CD4-positive, alpha-beta T cell (primary cell): ENCODE measurements around the gene SCAI. TPM values are rescaled to one million over a fixed set of nuclear protein-coding genes. Genes with fewer than 3 reads are reported as not detected.

ENCODE experiments used
- ATAC-seq: fragments of 200-7000 bp; cut with Tn5 transposase; one replicate; pipeline ENCODE4 v1.10.0; 2022; ENCODE audit warnings: mild to moderate bottlenecking; ENCODE audit not compliant: poor library complexity
- CTCF ChIA-PET: fragments of 350-600 bp; sonication (Branson Sonifier 250); formaldehyde crosslinking; loops from one replicate; lab custom pipeline; 2021; ENCODE audit warnings: antibody characterized with exemption, inconsistent platforms; lab: Charles Lee
- POLR2A ChIA-PET: fragments of 350-600 bp; sonication (Branson Sonifier 250); formaldehyde crosslinking; loops from one replicate; lab custom pipeline; 2021; ENCODE audit warnings: antibody characterized with exemption, inconsistent platforms; lab: Charles Lee
- DNase-seq, 14 experiments: peaks; one replicate each; pipeline ENCODE4 v3.0.0-alpha.2; 2013 to 2020; ENCODE audit warnings: mixed read lengths in 2 of 14
- H3K27ac ChIP-seq, 2 donors: one replicate each; pipeline versions ENCODE4 v1.5.1 to v1.7.0; 2013; ENCODE audit warnings: low read length in 2 of 2, low read depth in 1 of 2, mild to moderate bottlenecking in 1 of 2
- H3K27me3 ChIP-seq, 2 experiments: 1 replicate in 1 of 2; 2 replicates in 1 of 2; pipeline versions ENCODE4 v1.6.1 to v1.7.0; 2013; ENCODE audit warnings: low read length in 2 of 2, control low read depth in 1 of 2, mild to moderate bottlenecking in 1 of 2, moderate library complexity in 1 of 2; ENCODE audit not compliant: insufficient read depth in 2 of 2, control insufficient read depth in 1 of 2
- H3K36me3 ChIP-seq: one replicate; pipeline ENCODE4 v1.6.1; 2013; ENCODE audit warnings: low read length, control low read depth; ENCODE audit not compliant: insufficient read depth
- H3K4me1 ChIP-seq: one replicate; pipeline ENCODE4 v1.6.1; 2013; ENCODE audit warnings: low read length, control low read depth; ENCODE audit not compliant: insufficient read depth
- H3K4me3 ChIP-seq: one replicate; pipeline ENCODE4 v1.5.1; 2013; ENCODE audit warnings: mild to moderate bottlenecking, low read length, moderate library complexity
- H3K9me3 ChIP-seq, 2 experiments: 1 replicate in 1 of 2; 2 replicates in 1 of 2; pipeline versions ENCODE4 v1.6.1 to v1.7.0; 2013; ENCODE audit warnings: low read length in 2 of 2, mild to moderate bottlenecking in 2 of 2, control low read depth in 1 of 2, moderate library complexity in 1 of 2; ENCODE audit not compliant: control insufficient read depth in 1 of 2, insufficient read depth in 1 of 2
- H3K27ac Mint-ChIP-seq: one replicate; pipeline ENCODE4 v1.8.0; 2020; ENCODE audit warnings: mixed read lengths
- H3K27me3 Mint-ChIP-seq: one replicate; pipeline ENCODE4 v1.8.0; 2021; ENCODE audit warnings: mixed read lengths
- H3K36me3 Mint-ChIP-seq: one replicate; pipeline ENCODE4 v1.8.0; 2021; ENCODE audit warnings: low read depth, mixed read lengths
- H3K4me1 Mint-ChIP-seq: one replicate; pipeline ENCODE4 v1.8.0; 2021; ENCODE audit warnings: low read depth, mixed read lengths
- H3K4me3 Mint-ChIP-seq: one replicate; pipeline ENCODE4 v1.8.0; 2020; ENCODE audit warnings: mild to moderate bottlenecking, mixed read lengths
- H3K9me3 Mint-ChIP-seq: one replicate; pipeline ENCODE4 v1.8.0; 2020; ENCODE audit warnings: mixed read lengths
- intact Hi-C, 2 experiments: fragments of 100-400 bp; cut with DNase I in 1 of 2; cut with micrococcal nuclease in 1 of 2; formaldehyde crosslinking; loops; one replicate each; pipeline versions ENCODE4 v1.15.1 to v1.9.0; 2023 to 2025; cut with DNase I, micrococcal nuclease
- total RNA-seq, 174 experiments: library from RNA in 2 of 174; stranded (reverse) in 2 of 174; gene quantifications; one replicate each; pipeline ENCODE4 v1.2.3 and lab custom pipeline; 2021 to 2026
- TF ChIP-seq, protein P1 (sequence below): fragments of 200-600 bp; IDR thresholded peaks from one replicate; pipeline ENCODE4 v1.8.0; 2022; ENCODE audit warnings: antibody characterized with exemption, mild to moderate bottlenecking

SCAI gene
- total RNA-seq, 2 experiments from 2014 or later: 11.6 to 13.4 TPM

- Mint-ChIP-seq H3K4me1 (peaks cover 43% of the 10 kb centered on the region), H3K4me3 (peak overlapping the region; percentile 93), H3K27me3 (no peaks in the 10 kb centered on the region), H3K27ac (peak overlapping the region; percentile 74), H3K9me3 (no peaks in the 10 kb centered on the region), H3K36me3 (peaks cover 19% of the 10 kb centered on the region)
- ChIA-PET CTCF (no interaction called here), POLR2A (interaction anchor here (0.6 to 2.1 kb wide), 4 partner anchors 14 to 200 kb away, joined by 3 to 9 read pairs (median 3); partner anchors contain the start of gene GOLGA1)
- H3K4me3 ChIP-seq: no peak overlapping the region
- no peak overlapping the region for H3K27ac ChIP-seq
- no peaks in the 10 kb centered on the region for H3K9me3 ChIP-seq
- peaks cover 21% of the 10 kb centered on the region for H3K4me1 ChIP-seq
- DNase-seq (no peak), ATAC-seq (no peak)
- no peaks in the 10 kb centered on the region for H3K27me3 ChIP-seq
- intact Hi-C loops: loop anchor here (2.0 to 10.0 kb wide), 3 partner anchors 107 to 371 kb away; partner anchors contain the start of genes ARPC5L (in 1 of the 2), NR6A1 (in 1 of the 2) and RPL35 (in 1 of the 2)
- TF ChIP-seq, protein P1, sequence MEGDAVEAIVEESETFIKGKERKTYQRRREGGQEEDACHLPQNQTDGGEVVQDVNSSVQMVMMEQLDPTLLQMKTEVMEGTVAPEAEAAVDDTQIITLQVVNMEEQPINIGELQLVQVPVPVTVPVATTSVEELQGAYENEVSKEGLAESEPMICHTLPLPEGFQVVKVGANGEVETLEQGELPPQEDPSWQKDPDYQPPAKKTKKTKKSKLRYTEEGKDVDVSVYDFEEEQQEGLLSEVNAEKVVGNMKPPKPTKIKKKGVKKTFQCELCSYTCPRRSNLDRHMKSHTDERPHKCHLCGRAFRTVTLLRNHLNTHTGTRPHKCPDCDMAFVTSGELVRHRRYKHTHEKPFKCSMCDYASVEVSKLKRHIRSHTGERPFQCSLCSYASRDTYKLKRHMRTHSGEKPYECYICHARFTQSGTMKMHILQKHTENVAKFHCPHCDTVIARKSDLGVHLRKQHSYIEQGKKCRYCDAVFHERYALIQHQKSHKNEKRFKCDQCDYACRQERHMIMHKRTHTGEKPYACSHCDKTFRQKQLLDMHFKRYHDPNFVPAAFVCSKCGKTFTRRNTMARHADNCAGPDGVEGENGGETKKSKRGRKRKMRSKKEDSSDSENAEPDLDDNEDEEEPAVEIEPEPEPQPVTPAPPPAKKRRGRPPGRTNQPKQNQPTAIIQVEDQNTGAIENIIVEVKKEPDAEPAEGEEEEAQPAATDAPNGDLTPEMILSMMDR: no peak
- peaks cover 8% of the 10 kb centered on the region for H3K36me3 ChIP-seq
These were observed 1.6 kb downstream of the SCAI start for GRCh38 chr9:125141751-125142150.

- Histone ChIP-seq H3K27ac (no peak overlapping the region), H3K4me3 (no peak overlapping the region), H3K27me3 (no peaks in the 10 kb centered on the region), H3K36me3 (peaks cover 8% of the 10 kb centered on the region), H3K9me3 (no peaks in the 10 kb centered on the region), H3K4me1 (peaks cover 21% of the 10 kb centered on the region)
- POLR2A ChIA-PET: interaction anchor here (0.6 to 1.2 kb wide), 3 partner anchors 13 to 200 kb away, joined by 3 read pairs; partner anchors contain the start of gene GOLGA1
- Mint-ChIP-seq H3K9me3 (no peaks in the 10 kb centered on the region), H3K36me3 (peaks cover 19% of the 10 kb centered on the region), H3K4me3 (peak overlapping the region; percentile 93), H3K4me1 (peaks cover 40% of the 10 kb centered on the region), H3K27ac (no peak overlapping the region), H3K27me3 (no peaks in the 10 kb centered on the region)
- DNase-seq (no peak), ATAC-seq (no peak)
- intact Hi-C loops: loop anchor here in 1 of 2 experiments (5.0 to 10.0 kb wide), 2 partner anchors 106 to 279 kb away; partner anchors contain the start of genes ARPC5L and RPL35
- TF ChIP-seq, protein P1: no peak
- CTCF ChIA-PET: no interaction called here
These were observed 2.1 kb downstream of the SCAI start for GRCh38 chr9:125141251-125141650.

DNA sequence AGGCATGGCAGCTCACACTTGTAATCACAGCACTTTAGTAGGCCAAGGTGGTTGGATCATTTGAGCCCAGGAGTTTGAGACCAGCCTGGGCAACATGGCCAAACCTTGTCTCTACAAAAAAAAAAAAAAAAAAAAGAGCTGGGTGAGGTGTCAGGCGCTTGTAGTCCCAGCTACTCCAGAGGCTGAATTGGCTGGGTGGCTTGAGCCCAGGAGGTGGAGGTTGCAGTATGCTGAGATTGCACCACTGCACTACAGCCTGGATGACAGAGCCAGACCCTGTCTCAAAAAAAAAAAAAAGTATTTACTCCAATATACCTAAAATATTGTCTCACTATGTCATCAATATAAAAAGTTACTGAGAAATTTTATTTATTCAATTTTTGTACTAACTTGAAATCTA lies 2.8 kb downstream of the SCAI start:
- H3K4me3 Mint-ChIP-seq: no peak overlapping the region
- H3K27me3 Mint-ChIP-seq: no peaks in the 10 kb centered on the region
- H3K27ac ChIP-seq: no peak overlapping the region
- H3K4me1 Mint-ChIP-seq: peaks cover 36% of the 10 kb centered on the region
- peaks cover 8% of the 10 kb centered on the region for H3K36me3 ChIP-seq
- H3K27me3 ChIP-seq: no peaks in the 10 kb centered on the region
- TF ChIP-seq, protein P1: no peak
- intact Hi-C loops: loop anchor here in 1 of 2 experiments (5.0 to 10.0 kb wide), 2 partner anchors 106 to 278 kb away; partner anchors contain the start of genes ARPC5L and RPL35
- no peaks in the 10 kb centered on the region for H3K9me3 Mint-ChIP-seq
- ChIA-PET POLR2A (interaction anchor here (1.1 to 1.8 kb wide), 2 partner anchors 9 to 14 kb away, joined by 3 read pairs; no protein-coding TSS in a partner anchor), CTCF (interaction anchor here (0.8 kb wide), 1 partner anchor 59 kb away, joined by 4 read pairs; no protein-coding TSS in a partner anchor)
- no peak overlapping the region for H3K4me3 ChIP-seq
- ATAC-seq (no peak), DNase-seq (no peak)
- no peaks in the 10 kb centered on the region for H3K9me3 ChIP-seq
- peaks cover 19% of the 10 kb centered on the region for H3K36me3 Mint-ChIP-seq
- H3K27ac Mint-ChIP-seq: no peak overlapping the region
- peaks cover 21% of the 10 kb centered on the region for H3K4me1 ChIP-seq
